COR-L47 (cell line): ENCODE results near the gene KDM1A.
"Not testable (repeated sequence)": the region's sequence is repeated elsewhere in the genome, so short reads cannot be mapped to it uniquely, and the experiment has no call there.

Source experiments
- DNase-seq: peaks from one replicate; lab custom pipeline; 2025; lab: John Stamatoyannopoulos, UW

KDM1A gene

GRCh38 chr1:23019094-23019862 lies at the start of gene KDM1A:
Gene KDM1A (plus strand): TSS chr1:23019468. CDS start chr1:23019597, 129 bp downstream.
- DNase-seq: peak; percentile 99

DNA sequence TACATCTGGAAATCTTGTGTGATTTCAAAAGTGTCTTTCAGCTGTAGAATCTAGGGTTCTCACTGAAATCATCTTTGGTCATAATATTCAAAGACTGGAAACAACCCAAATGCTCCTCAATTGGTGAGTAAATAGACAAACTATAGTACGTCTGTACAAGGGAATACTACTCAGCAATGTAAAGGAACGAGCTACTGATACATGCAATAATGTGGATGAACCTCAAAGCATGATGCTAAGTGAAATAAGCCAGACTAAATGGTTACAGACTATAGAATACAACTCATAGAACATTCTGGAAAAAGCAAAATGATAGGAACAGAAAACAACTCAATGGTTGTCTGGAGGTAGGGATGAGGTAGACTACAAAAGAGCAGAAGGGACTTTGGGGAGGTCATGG lies 49.2 kb upstream of the KDM1A start:
- no peak for DNase-seq

GRCh38 chr1:22971161-22971560 lies 48.1 kb upstream of the KDM1A start:
- DNase-seq: no peak

- no peak for DNase-seq
These were observed 47.5 kb upstream of the KDM1A start for GRCh38 chr1:22971611-22972405.

DNA sequence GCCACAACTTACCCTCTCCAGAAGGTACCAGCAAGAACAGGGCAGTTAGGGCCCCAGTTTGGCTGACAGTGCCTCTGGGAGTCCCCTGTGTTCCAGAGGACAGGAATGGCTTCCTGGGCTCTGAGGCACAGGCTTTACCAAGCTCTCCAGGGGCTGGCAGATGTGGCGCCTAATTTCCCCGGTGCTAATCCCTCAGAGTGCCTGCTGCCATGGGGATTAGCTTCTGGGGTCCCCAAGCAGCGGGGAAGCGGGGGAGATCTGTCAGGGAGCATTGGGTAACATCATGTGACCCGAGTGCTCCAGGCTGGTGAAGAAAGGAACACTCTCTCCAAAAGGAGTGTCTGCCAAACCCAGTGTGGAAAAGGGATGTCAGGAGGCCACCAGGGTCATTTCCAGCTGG lies 46.5 kb upstream of the KDM1A start, which contains the start of gene LACTBL1:
Gene LACTBL1 (minus strand): TSS at position 107 of the 400 bp plus-strand sequence. CDS start 550 bp downstream, outside the sequence.
- no peak for DNase-seq

- DNase-seq: no peak
These were observed 43.6 kb upstream of the KDM1A start for GRCh38 chr1:22975694-22976093.

GRCh38 chr1:22976127-22976460 lies 43.2 kb upstream of the KDM1A start:
- DNase-seq: no peak

DNA sequence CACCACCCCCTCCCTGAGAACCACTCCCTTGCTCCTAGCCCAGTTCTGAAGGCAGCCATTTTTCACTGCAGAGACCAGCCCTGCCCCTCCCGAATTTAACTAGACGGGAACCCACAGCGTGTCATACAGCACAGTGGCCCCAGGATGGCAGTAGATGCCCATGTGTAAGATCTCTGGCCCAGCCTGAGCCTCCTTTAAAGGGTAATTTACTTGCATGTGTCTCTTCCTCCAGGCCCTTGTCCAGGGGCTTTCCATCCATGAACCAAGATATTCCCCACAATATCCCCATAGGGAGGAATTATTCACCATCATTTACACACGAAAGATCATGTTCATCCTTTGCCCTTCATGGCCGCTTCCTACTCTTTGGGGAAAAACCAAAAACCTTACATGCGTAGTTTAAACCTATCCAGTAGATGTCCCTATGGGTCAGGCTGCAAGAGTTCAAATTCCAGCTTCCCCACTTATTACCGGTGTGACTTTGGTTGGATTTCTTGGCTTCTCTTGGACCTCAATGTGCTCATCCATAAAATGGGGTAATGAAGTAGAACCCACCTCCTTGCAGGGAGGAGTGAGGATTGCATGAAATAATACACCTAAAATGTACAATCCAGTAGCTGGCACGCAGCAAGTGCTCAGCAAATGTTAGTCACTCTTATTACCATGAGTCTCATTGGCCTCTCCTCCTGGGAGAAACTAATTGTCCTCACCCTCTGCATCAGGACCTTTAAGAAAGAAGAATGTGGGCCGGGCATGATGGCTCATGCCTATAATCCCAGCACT lies 42.6 kb upstream of the KDM1A start:
- peak; percentile 86 for DNase-seq

GRCh38 chr1:22978299-22978698 lies 41.0 kb upstream of the KDM1A start:
- DNase-seq: no peak

DNA sequence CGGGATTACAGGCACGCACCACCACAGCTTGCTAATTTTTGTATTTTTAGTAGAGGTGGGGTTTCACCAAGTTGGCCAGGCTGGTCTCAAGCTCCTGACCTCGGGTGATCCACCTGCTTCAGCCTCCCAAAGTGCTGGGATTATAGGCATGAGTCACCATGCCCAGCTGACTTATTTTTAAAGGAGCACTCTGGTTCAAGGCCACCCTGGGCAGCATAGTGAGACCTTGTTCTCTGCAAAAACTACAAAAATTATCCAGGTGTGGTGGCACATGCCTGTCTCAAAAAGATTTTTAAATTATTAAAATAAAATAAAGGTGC lies 38.8 kb upstream of the KDM1A start:
- not testable (repeated sequence) for DNase-seq

DNA sequence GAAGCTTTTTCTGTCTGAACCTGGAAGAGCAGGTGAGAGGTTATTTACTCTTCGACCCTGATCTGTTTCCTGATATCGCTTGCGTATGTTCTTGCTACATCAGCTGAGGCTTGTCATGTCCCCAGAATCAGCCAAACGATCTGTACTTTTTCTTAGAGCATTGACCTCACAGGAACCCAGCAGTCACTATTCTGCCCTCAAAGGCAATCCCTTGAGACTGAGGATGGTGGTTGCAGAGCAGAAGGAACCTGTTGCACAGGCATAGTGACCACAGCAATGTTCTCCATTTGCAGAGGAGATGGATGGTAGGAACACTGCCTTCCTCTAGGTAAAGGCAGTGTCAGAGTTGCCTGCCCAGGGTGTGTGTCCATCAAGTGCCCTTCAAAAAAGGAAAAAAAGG lies 35.3 kb upstream of the KDM1A start:
- no peak for DNase-seq

DNA sequence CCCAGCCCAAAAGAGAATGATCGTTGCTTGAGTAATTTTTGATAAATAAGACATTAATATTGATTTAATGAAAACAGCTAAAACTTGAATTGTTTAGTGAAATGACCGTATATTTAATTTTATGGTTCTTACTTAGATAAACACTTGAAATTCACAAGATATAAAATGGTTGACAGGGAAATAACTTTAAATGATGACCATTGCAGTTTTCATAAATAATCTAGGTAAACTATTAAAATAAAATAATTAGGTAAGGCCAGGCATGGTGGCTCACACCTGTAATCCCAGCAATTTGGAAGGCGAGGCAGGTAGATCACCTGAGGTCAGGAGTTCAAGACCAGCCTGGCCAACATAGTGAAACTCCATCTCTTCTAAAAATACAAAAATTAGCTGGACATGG lies 26.9 kb upstream of the KDM1A start:
- DNase-seq: not testable (repeated sequence)

DNA sequence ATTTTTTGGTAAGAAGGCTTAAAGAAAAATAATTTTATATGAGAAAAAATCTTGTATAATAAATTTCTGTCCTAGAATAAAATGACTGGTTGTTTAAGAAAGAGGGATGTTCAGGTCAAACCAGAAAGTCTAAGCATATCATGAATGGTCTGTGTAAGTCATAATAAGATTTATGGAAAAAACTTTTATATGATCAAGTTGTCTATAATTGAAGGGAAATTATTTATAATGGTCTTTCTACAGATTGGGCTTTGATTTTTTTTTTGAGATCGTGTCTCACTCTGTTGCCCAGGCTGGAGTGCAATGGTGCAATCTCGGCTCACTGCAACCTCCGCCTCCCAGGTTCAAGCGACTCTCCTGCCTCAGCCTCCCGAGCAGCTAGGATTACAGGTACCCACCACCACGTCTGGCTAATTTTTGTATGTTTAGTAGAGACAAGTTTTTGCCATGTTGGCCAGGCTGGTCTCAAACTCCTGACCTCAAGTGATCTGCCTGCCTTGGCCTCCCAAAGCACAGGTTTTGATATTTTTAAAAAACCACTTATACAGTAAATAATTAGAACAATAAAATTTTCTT lies 26.0 kb upstream of the KDM1A start:
- DNase-seq: not testable (repeated sequence)

- DNase-seq: no peak
These were observed 23.5 kb upstream of the KDM1A start for GRCh38 chr1:22995774-22996173.

GRCh38 chr1:22997528-22997927 lies 21.7 kb upstream of the KDM1A start:
- not testable (repeated sequence) for DNase-seq

GRCh38 chr1:23000133-23000532 lies 19.1 kb upstream of the KDM1A start:
- DNase-seq: not testable (repeated sequence)

- DNase-seq: not testable (repeated sequence)
These were observed 17.1 kb upstream of the KDM1A start for GRCh38 chr1:23002218-23002617.

DNA sequence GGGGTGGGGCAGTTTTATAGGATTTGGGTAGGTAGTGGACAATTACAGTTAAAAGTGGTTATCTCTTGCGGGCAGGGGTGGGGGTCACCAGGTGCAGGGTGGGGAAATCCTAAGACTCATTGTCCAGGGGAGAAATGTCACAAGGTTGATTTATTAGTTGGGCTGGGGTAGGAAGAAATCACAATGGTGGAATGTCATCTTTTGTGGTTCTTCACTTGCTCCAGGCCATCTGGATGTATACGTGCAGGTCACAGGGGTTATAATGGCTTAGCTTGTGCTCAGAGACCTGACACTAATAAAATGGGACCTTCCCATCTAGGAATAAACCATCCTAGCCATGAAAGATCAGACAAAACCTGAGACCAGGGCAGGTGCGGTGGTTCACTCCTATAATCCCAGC lies 15.2 kb upstream of the KDM1A start:
- no peak for DNase-seq

- not testable (repeated sequence) for DNase-seq
These were observed 14.5 kb upstream of the KDM1A start for GRCh38 chr1:23004769-23005168.

DNA sequence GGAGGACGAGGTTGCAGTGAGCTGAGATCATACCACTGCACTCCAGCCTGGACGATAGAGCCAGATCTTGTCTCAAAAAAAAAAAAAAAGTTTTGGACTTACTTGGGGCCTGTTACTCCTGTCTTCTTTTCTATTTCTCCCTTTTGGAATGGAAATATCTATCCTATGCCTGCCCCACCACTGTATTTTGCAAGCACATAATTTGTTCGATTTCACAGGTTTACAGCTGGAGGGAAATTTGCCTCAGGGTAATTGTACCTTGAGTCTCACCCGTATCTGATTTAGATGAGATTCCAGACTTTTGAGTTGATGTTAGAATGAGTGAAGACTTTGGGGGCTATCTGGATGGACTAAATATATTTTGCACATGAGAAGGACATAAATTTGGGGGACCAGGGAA lies 12.2 kb upstream of the KDM1A start:
- DNase-seq: no peak

DNA sequence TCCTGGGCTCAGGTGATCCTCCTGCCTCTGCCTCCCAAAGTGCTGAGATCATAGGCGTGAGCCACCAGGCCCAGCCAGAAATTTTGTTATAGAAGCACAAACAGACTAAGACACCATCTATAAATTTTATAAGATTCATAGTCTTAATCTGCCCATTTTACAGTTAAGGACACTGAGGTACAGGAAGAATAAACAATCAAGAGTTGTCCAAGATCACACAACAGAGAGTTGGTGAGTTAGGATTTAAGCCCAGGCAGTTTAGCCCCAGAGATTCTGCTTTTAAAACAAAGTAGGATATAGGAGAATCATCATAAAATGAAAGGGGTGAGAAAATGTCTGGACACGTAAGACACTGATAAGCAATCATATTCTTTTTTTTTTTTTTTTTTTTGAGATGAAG lies 10.4 kb upstream of the KDM1A start:
- no peak for DNase-seq

GRCh38 chr1:23010025-23010424 lies 9.2 kb upstream of the KDM1A start:
- DNase-seq: not testable (repeated sequence)
